HG03354 (cell line): ENCODE results near the gene B3GNT3.
A peak's percentile ranks its signal among the peaks of the same experiment; 100 is the strongest.

Source experiments
- ATAC-seq: cut with Tn5 transposase; IDR thresholded peaks from one replicate; pipeline ENCODE4 v1.9.1; 2021; ENCODE audit warnings: mild to moderate bottlenecking; ENCODE audit not compliant: unreplicated experiment, poor library complexity, severe bottlenecking

B3GNT3 gene

DNA sequence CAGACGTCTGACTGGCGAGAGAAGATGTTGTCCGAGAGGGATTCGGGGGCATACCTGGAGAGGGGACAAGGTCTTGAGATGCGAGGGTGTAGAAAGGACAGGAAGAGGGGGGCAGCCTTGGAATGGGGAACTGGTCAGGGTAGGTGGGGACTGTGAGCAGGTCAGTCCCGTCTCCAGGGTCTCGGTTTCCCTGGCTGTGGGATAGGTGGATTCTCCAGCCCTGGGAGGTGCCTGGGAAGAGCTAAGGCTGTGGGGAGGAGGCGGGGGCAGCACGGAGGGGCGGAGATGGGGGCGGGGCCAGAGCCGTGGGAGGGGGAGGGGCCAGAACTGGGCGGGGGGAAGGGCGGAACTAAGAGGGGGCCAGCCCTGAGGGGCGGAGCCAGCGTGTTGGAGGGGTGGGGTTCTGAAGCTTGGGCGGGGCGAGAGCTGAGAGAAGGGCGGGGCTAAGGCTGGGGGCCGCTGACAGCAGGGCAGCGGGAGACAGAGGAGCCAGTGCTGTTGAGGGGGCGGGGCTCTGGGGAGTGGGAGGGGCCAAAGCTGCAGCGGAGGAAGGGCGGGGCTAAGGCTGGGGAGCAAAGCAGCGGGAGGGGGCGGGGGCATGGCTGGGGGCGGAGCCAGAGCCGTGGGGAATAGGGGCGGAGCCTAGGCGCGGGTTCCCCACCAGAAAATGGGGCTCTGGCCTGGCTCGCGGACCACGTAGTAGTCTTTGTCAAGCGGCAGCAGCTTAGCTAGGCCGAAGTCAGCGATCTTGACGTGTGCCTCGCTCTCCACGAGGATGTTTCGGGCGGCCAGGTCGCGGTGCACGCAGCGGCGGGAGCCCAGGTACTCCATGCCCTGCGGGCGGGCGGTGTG is 35.9 kb downstream of the B3GNT3 start:
- no peak for ATAC-seq

DNA sequence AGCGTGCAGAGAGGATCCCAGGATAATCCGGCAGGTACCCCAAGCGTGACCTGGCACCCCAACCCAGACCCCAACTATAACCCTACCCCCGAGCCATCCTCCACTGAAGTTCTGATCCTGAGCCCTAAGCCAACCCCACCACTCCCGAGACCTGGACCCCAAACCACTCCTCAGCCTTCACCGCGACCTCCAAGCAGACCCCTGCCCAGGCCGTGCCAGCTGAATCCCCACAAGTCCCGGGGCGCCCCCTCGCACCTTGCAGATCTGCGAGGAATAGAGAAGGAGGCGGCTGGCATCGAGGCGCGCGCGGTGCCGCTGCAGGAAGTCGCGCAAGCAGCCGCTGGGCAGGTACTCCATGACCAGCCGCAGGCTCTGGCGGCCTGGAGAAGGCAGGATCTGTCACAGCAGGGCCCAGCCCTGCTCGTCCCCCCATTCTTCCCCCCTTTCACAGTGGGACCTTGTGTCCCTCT is 36.5 kb downstream of the B3GNT3 start:
- no peak for ATAC-seq

DNA sequence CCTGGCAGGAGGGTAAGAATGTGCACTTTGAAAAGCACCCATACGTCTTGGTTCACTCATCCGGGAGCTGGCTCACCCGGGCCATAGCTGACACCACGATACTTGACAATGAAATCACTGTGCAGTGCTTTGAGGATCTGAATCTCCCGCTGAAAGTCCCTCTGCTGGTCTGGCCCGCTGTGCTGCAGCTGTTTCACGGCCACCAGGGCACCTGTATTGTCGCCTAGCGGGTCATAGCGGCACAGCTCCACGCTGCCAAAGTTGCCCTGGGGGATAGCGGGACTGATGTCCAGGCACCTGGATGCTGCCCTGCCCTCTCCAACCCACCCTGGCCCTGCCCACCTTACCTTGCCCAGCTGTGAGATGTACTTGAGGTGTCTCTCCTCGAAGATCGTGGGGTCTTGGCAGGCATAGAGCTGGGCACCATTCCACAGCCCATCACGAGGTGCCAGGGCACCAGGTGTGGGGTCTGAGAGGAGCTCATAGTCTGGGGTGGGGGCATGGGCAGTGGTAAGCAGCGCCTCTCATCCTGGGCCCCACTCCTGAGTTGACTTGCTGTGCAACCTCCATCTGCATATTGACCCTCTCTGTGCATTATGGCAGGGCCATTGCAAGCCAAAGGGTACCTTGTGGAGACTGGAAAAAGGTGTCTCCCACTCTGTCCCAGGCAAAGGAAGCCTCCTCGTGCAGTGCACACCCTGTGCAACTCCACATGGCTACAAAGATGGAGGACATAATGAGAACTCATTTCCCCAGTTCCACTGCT is 37.7 kb downstream of the B3GNT3 start:
- no peak for ATAC-seq

DNA sequence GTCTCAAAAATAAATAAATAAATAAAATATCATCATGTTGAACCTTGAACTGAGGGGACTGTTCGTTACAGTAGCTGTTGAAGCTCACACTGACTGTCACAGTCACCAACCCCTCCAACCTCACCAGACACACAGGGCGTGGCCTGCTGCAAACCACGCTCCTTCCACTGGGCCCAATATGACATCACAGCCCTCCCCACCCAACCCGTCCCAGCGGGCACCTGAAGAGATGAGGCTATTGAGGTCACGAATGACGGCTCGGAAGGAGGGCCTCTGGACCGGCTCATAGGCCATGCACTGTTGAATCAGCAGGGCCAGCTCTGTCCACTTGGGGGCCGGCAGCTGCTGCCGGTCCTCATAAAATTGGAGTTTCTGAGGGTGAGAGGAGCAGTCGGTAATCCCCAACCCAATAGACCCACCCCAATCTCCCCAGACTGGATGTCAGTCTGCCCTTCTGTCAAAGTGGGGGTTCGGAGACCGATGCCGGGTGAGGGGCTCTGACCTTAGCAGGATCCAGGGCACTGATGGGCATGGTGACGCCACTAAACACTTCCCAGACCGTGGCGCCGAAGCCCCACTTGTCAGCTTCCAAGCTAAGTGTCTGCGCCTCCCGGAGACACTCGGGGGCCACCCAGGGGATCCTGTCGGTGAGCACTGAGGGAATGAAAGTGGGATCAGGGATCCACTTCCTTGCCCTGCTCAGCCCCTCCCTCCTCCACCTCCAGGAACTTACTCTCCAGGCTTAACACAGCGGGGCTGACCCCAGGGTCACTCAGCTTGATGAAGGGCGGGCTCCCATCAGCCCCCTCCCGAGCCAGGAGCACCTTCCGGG is 39.6 kb downstream of the B3GNT3 start:
- ATAC-seq, result no peak

DNA sequence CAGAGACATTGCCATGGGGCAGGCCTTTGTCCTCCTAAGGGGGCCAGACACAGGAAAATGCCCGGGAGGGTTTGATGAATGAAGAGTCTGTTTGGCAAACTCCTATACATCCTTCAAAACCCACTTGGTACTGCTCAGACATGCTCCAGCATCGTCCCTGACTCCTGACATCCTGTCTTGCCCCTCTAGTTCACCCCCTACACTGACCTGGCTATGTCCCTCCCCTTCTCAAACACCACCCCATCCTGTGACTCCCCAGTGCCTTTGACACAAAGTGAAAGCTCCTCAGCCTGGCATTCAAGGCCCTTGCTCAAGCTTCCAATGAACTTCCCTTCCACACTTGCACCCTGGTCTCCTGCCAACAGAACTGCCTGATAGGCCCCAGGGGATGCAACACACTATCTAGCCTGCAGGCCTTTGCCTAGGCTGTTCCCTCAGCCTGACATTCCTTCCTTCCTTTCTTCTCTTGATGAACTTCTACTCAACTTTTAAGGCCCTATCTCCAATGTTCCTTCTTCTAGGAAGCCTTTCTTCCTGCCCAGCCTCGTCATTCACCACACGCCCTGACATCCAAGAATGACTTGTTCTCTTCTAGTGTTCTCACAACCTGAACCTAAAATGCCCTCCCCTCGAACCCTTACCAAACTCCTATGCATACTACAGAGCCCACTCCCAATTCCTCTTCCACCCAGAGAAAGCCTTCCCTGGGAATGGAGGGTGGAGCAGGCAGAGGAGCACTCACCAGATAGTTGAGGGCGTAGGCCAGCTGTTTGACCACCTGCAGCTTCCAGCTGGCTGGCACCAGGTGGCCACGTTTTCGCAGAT is 40.5 kb downstream of the B3GNT3 start:
- no peak for ATAC-seq

DNA sequence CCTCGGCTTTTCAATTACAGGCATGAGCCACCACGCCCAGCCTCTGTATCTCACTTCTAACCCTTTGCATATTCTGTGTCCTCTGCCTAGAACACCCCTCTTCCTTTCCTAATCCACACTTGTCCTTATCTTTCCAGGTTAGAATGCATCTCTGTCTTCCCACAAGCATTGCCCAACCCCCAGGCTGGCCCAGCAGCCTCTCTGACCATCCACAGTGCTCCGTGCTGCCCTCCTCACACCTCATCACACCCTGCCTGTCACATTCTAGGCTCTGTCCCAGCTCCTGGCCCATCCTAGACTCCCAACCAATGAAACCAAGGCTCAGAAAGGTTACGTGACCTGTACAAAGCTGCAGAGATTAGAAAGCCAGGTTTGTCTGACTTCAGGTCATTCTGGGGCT is 41.6 kb downstream of the B3GNT3 start:
- no peak for ATAC-seq

DNA sequence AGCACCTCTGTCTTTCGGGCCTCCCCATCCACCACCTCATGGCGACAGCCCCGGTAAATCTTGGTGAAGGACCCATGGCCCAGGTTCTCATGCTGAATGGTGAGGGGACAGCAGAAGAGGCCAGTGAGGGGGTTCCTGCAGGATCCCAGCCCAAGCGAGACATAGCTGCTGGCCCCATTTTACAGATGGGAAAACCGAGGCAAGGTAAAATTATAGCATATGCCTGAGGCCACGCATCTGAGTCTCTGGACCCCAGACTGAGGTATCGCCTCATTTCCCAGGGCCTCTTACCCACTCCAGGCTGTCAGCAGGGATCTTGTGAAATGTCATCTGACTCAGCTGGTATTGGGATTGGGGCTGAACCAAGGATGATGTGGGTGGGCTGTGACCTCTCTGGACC is 43.0 kb downstream of the B3GNT3 start:
- no peak for ATAC-seq

DNA sequence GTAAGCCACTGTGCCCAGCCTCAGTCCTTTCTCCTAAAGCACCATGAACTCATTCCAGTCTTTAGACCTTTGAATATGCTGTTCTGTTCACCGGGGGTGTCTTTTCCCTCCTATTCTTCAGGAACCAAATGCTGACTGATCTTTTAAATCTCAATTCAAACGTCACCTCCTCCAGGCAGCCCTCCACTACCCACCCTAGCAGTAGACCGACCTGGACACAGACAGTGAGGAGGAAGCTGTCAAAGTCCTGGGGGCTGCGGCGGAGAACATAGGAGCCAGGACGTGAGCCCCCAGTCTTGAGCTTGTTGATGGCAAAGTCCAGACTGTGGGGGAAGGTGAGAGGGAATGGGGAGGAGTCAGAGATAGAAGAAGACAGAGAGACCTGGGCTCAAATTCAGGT is 45.1 kb downstream of the B3GNT3 start:
- ATAC-seq, result no peak

DNA sequence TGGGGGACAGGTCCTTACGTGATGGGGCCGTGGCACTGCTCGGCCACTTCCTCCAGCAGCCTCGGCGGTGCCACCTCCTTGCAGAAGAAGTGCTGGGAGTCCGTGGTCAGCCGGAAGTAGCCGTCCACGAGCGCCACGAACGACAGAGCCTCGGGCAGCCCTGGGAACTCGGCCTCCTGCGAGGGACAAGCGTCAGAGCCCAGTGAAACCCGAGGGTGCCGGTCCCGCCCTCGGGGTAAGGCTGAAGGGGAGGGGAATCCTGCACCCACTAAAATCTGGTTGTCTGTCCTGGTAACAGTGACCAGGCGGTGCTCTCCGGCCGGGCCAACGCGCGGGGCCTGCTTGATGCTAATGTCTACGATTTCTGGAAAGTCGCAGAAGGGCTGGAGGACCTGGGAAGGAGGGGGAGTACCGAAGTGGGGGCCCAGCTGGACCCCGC is 46.5 kb downstream of the B3GNT3 start:
- no peak for ATAC-seq

DNA sequence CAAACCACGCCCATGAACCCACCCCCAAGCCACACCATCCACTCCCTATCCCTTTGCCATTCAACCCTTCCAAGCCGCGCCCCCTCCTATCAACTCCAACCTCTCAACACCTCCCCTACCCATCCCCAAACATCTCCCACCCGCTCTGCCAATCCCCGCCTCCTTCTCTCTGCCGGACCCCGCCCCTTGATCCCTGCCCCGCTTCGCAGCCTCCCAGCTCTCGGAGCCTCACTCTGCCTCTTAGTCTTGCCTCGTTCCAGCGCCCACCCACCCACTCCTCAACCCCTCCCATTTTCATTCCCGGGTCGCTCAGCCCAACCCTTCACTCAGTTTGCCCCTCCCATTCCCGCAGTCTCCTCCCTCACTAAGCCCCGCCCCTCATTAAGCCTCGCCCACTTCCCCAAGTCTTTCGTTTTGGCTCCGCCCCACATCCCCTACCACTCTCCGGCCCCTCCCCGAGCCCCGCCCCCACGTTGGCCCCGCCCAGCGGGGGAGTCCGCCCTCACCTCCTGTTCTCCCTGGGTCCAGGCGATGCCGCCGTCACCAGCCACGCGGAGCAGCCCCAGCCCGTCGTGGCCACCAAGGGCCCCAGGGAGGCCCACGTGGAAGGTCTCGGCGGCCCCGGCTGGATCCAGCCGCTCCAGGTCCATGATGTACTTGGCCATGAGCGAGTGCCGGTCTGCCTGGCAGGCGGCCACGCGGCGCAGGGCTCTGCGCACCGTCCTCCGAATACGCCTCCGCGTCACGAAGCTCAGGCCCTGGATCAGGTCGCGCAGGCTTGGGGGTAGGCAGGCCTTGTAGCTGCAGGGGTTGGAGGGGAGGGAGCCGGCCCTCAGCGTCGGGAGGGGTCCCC is 47.1 kb downstream of the B3GNT3 start:
- ATAC-seq, result no peak

DNA sequence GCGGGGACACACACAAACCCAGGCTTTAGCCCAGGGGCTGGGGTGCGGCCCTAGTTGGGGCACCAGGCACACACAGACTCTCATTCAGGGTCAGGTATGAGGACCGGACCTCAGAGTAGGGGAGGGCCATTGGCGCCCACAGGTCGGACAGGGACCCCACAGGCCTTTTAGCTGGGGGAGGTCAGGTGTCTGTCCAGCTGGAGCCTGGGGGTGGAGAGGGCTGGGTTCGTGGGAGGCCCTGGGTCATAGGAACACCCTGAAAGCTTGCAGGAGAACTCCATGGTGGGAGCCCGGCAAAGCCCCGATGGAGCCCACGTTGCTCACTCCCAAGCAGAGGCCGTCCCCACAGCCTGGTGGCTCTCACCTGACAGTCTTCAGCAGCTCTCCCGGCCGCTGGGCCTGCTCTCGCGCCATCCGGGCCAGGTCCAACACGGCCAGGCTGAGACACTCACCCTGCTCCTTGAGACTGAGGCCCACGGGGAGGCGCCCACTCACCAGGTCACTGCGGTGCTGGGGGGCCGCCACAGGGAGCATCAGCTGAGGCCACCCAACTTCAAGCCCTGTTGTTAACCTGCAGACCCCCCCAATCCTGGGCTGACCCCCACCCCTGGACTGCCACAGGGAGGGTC is 47.8 kb downstream of the B3GNT3 start:
- ATAC-seq, result no peak

DNA sequence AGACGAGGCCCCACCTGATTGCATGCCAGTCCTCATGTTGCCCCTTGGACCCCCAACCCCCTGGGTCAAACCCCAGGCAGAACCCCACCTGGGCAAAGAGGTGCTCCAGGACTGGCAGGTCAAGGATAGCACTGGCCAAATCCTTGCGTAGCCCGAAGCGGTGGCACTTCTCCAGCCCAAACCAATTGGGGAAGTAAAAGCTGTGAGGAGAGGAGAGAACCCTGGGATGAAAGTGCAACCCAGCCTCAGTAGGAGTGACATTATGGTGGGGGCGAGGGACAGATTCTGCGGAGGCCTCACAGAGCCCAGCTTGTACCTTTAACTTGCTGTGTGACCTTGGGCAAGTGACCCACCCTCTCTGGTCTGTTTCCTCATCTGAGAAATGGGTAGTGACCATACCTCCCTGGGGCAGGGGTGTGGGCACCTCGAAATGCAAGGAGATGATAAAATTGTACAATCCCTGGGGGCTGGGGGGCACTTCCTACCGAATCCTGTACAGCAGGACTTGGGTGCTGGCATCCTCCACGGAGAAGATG is 48.4 kb downstream of the B3GNT3 start:
- no peak for ATAC-seq

DNA sequence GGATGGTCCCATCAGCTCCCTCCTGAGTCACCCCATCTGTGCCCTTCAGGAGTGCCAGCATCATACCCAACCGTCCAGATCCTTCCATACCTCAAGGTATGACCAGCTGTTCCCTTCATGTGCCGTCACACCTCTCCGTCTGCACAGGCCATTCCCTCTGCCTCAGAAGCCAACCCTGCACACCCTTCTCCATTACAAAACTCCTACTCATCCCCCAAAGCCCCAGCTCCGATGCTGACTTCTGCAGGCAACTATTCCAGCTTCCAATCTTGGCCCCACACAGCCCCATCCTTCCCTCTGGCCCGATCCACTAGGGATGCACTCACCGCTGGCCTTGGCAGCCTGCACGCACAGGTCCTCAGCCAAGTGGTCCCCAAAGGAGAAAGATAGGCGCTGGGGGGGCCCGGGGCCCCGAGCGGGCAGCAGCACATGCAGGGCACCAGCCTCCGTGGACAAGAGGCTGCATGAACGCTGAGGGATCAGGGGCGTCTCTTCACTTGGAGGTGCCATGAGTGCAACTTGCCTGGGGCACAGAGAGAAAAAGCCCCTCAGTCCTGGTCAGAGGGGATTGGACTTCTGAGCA is 49.1 kb downstream of the B3GNT3 start:
- ATAC-seq, result no peak

DNA sequence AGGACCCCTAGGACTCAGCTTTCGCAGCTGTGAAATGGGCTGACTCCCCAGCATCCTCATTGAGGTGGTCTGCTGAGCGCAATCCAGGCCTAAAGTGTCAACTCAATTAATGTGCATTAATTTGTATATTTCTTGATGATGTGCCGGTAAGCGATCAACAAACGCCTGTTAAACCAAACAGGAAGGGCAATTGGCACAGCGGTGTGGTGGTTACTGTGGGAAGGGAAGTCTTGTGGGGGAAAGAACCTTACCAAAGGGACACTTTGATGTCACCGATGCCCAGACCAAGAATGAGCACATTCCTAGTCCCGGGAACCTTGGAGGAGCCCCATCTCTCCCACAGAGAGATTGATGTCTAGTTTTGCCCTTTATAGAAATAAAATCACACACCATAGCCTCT is 51.2 kb downstream of the B3GNT3 start:
- ATAC-seq, result no peak

DNA sequence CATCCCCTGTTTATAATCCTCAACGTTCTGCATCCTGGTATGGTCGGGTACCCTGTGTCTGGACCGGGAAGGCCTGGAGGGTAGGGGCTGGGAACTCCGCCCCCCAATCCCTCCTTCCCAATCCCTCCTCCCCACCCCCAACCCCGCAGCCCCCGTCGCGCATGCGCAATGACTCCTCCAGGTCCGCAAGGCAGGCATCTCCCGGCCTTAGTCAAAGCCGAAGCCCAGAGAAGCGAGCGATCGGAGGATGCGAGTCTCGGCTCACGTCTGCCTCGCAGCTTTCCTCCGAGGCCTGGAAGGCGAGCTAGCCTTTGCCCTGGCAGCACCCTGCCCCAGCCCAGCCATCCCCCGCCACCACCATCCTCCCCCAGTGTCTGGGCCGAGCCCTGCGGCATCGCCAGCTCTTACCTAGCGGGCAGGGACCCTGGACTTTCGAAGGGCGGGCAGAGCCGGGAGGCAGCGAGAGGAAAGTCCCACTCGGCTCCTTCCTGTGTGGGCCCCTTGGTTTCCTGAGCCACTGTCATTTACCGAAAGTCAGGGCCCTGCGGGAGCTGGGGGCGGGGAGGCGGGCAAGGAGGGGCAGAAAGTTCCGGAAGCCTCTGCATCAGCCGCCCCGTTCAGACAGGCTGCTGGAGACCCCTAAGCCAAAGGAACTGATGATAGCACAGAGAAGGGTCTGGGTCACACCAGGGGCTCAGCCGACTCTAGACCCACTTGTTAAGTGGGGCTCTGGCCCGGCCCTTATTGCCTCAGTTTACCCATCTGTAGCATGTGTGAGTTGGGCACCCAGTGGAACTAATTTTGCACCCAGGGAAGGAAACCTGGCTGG is 52.8 kb downstream of the B3GNT3 start, which contains the start of gene JAK3:
Gene JAK3, minus strand, starts transcription at position 445 of the 829 bp plus-strand sequence. CDS start 3,565 bp downstream, outside the sequence.
- peak; percentile 71 for ATAC-seq

DNA sequence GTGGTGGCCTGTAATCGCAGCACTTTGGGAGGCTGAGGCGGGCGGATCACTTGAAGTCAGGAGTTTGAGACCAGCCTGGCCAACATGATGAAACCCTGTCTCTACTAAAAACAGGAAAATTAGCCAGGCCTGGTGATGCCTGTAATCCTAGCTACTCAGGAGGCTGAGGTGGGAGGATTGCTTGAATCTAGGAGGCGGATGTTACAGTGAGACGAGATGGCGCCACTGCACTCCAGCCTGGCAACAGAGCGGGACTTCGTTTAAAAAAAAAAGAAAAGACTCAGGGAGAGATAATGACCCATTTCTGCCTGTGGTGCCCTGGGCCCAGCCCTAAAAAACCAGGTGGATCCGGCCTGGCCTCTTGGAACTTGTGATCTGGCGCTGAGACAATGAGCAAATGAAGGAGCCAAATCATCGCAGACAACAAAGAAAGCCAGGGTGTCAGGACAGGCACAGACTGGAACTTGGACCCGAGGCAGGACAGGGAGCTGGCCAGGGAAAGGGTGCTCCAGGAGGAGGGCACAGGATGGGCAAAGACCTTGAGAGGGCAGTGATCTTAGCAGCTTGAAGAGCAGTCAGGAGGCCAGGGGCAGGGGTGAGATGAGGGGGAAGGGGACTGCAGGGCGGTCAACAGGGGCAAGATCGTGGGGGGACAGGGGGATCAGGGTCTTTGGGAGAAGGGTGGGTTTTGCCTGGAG is 53.8 kb downstream of the B3GNT3 start:
- no peak for ATAC-seq
